Mesodermal cell (in vitro differentiated cells): ENCODE measurements around the gene F2.

Experiments
- H3K27ac ChIP-seq: 2 replicates; pipeline ENCODE4 v1.7.0; 2013; ENCODE audit warnings: mild to moderate bottlenecking, low read depth, low read length, moderate library complexity; ENCODE audit not compliant: severe bottlenecking
- H3K36me3 ChIP-seq: 2 replicates; pipeline ENCODE4 v1.7.1; 2013; ENCODE audit warnings: mild to moderate bottlenecking, low read length, moderate library complexity; ENCODE audit not compliant: control insufficient read depth, insufficient read depth
- H3K4me1 ChIP-seq: one replicate; pipeline ENCODE4 v1.7.1; 2013; ENCODE audit warnings: mild to moderate bottlenecking, low read length; ENCODE audit not compliant: insufficient read depth, control insufficient read depth, poor library complexity, severe bottlenecking
- H3K4me3 ChIP-seq: 2 replicates; pipeline ENCODE4 v1.7.0; 2013; ENCODE audit warnings: low read length, control low read depth, mild to moderate bottlenecking; ENCODE audit not compliant: insufficient read depth, poor library complexity, severe bottlenecking; ENCODE audit errors: extremely low read depth
- H3K9me3 ChIP-seq: 2 replicates; pipeline ENCODE4 v1.7.1; 2013; ENCODE audit warnings: mild to moderate bottlenecking, low read length, moderate library complexity; ENCODE audit not compliant: control insufficient read depth
- WGBS, 2 experiments: methylation state at CpG; one replicate each; pipeline ENCODE4 v1.1.5; 2013; ENCODE audit warnings: missing lambda C conversion rate in 2 of 2; ENCODE audit not compliant: insufficient coverage in 2 of 2; 5-methylcytosine and 5-hydroxymethylcytosine counted together

F2 gene

DNA sequence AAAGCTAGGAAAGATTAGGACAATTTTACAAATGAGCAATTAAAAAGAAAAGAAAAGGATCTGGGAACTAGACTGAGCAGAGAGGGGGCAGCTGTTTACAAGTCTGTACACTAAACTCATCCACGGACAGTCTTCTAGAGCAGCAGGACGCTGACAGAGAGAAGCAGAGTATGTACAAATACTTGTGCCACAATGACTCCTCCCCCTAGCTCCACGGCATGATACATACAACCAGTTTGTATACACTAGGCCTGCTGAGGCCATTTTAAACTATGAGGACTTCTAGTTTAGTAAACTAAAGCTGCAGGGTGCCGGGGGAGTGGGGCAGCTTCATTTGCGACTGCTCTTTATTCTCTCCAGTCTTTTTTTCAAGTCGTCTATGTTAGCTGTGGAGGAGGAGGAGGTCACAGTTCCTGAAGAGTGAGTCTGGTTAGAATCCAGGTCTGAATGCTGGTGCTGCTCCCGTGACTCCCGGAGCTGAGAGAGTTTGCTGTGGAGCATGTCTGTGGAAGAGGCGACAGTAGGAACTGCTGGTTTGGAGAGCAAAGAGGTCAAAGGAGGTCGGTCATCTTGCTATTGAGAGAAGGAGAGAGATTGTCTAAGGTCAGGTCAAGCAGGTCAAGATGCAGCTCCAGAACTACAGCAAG, 24.8 kb downstream of the F2 start:
- Histone ChIP-seq H3K4me1 (no peaks in the 10 kb centered on the region), H3K4me3 (no peak overlapping the region), H3K9me3 (no peaks in the 10 kb centered on the region), H3K36me3 (peaks cover 83% of the 10 kb centered on the region), H3K27ac (no peak overlapping the region)
- WGBS, 2 experiments: 87 to 94% methylated on average over 7 to 8 of the region's 10 CpGs

GRCh38 chr11:46745328-46745727, 26.3 kb downstream of the F2 start:
- Histone ChIP-seq H3K4me1 (no peaks in the 10 kb centered on the region), H3K9me3 (no peaks in the 10 kb centered on the region), H3K4me3 (no peak overlapping the region), H3K27ac (no peak overlapping the region), H3K36me3 (peaks cover 95% of the 10 kb centered on the region)
- WGBS, 2 experiments: 100% methylated on average over 1 of the region's 1 CpG

DNA sequence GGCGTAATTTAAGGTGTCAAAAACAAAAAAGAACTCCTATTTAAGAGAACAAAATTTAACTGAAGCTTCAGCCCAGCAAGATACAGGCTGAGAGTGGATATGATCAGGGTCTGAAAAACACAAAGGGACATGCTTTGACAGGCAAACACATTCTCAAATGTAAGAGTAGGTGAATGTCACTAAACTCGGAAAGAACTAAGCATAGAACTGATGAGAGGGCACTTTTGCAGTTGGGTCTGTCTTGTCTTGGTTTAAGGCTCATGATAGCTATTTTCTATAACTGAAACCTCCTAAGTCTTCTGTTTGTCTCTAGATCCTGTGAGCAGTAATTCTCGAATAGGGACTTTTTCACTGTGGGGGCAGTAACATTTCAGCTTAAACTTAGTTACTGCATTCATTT, 27.0 kb downstream of the F2 start:
- Histone ChIP-seq H3K36me3 (peaks cover 98% of the 10 kb centered on the region), H3K27ac (no peak overlapping the region), H3K4me1 (no peaks in the 10 kb centered on the region), H3K9me3 (no peaks in the 10 kb centered on the region), H3K4me3 (no peak overlapping the region)
- WGBS, 2 experiments: 86% methylated on average over 1 of the region's 3 CpGs; no CpG with 5 or more reads in 1 of the 2 experiments

- H3K27ac ChIP-seq: no peak overlapping the region
- no peak overlapping the region for H3K4me3 ChIP-seq
- 88 to 95% methylated on average over 5 to 6 of the region's 6 CpGs for WGBS, 2 experiments
- H3K36me3 ChIP-seq: peaks cover 95% of the 10 kb centered on the region
- no peaks in the 10 kb centered on the region for H3K9me3 ChIP-seq
- no peaks in the 10 kb centered on the region for H3K4me1 ChIP-seq
Measured at GRCh38 chr11:46747150-46747549, 28.1 kb downstream of the F2 start.

GRCh38 chr11:46755962-46756361, 36.9 kb downstream of the F2 start:
- Histone ChIP-seq H3K27ac (no peak overlapping the region), H3K9me3 (no peaks in the 10 kb centered on the region), H3K4me3 (no peak overlapping the region), H3K4me1 (no peaks in the 10 kb centered on the region), H3K36me3 (peaks cover 90% of the 10 kb centered on the region)

DNA sequence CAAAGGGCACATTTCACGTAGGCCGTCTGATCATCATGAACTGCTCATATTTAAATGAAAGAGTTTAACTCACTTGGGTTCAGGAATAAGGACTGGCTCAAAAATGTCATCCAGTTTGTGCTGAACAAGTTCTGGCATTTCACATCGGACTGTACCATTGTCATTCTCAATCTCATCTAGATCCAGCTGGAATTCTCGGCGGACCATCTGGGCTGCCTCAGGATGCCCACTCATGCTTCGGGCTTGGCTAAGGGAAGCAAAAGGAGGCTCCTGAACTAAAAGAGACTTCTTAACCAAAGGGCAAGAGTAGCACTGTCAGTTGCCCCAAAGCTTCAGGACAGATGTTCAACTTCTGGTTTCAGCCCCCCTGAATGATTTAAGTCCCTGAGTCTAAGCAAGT, 40.2 kb downstream of the F2 start:
- Histone ChIP-seq H3K4me3 (no peak overlapping the region), H3K9me3 (no peaks in the 10 kb centered on the region), H3K4me1 (no peaks in the 10 kb centered on the region), H3K36me3 (peaks cover 95% of the 10 kb centered on the region), H3K27ac (no peak overlapping the region)
- 94 to 100% methylated on average over 4 to 6 of the region's 6 CpGs for WGBS, 2 experiments

- Histone ChIP-seq H3K4me1 (no peaks in the 10 kb centered on the region), H3K9me3 (no peaks in the 10 kb centered on the region), H3K4me3 (no peak overlapping the region), H3K36me3 (peaks cover 88% of the 10 kb centered on the region), H3K27ac (no peak overlapping the region)
- 92 to 100% methylated on average over 2 to 4 of the region's 6 CpGs for WGBS, 2 experiments
Measured at GRCh38 chr11:46760429-46761128, 41.6 kb downstream of the F2 start.

DNA sequence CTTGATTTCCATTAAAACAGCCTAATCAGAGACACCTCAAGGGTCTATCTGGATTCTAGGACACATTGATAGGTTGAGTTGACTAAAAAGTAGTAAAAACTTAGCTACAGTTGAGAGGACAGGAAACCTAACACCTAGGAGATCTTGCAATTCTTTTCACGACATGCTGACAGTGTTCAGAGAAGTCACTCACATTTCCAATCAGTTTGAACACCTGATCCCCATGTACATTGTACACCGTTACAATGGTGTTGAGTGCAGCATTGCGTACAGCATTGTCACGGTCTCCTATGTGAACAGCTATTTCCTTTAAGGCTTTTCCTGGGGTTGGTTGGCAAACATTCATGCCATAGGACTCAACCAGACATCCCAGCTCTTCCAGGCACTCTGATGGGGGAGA, 42.8 kb downstream of the F2 start:
- Histone ChIP-seq H3K27ac (no peak overlapping the region), H3K9me3 (no peaks in the 10 kb centered on the region), H3K4me3 (no peak overlapping the region), H3K4me1 (no peaks in the 10 kb centered on the region), H3K36me3 (peaks cover 81% of the 10 kb centered on the region)
- WGBS, 2 experiments: 96 to 98% methylated on average over 4 of the region's 4 CpGs

DNA sequence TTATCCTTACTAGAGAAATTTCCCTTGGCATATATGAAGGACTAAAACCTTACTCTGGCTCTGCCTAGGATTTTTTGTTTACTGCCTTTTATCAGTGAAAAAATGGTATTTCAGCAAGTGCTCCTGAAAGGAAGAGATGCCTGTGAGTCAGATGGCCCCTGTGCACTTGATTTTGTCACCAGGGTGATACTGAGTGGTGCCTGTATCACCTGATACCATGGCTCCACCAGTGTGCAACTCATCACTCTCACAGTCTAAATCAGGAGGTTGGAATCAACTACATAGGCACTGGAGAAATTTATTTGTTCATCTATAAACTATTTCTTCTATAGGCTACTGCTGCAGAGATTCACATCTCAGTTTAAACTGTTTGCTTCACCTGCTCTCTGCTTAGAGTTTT, 43.2 kb downstream of the F2 start:
- Histone ChIP-seq H3K36me3 (peaks cover 81% of the 10 kb centered on the region), H3K9me3 (no peaks in the 10 kb centered on the region), H3K4me3 (no peak overlapping the region), H3K4me1 (no peaks in the 10 kb centered on the region), H3K27ac (no peak overlapping the region)

DNA sequence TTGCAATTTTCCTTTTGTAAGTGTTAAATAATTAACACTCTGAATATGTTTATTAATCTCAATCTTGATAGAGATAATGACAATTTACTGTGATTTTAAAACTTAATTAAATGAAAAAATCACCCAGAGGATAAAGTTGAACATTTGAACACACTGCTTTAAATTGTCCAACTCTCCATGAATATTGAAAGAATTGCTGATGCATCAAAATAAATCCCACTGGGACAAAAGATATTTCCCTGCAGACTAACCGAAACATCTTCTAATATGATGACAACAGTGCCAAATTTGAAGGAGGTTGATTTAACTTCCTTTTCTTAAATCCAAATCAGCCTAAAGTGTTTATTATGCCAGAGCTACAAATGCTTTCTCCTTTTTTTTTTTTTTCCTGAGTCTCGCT, 47.6 kb downstream of the F2 start:
- no peak overlapping the region for H3K27ac ChIP-seq
- no peak overlapping the region for H3K4me3 ChIP-seq
- 100% methylated on average over 1 of the region's 2 CpGs; no CpG with 5 or more reads in 1 of the 2 experiments for WGBS, 2 experiments
- no peaks in the 10 kb centered on the region for H3K9me3 ChIP-seq
- no peaks in the 10 kb centered on the region for H3K4me1 ChIP-seq
- peaks cover 85% of the 10 kb centered on the region for H3K36me3 ChIP-seq

- Histone ChIP-seq H3K4me3 (no peak overlapping the region), H3K4me1 (no peaks in the 10 kb centered on the region), H3K9me3 (no peaks in the 10 kb centered on the region), H3K36me3 (peaks cover 72% of the 10 kb centered on the region), H3K27ac (no peak overlapping the region)
- 76 to 100% methylated on average over 2 to 3 of the region's 4 CpGs for WGBS, 2 experiments
Measured at GRCh38 chr11:46769636-46770221, 50.7 kb downstream of the F2 start.
